H4 (cell line): ENCODE data around the gene RUNDC3A. TPM values are rescaled to one million over a fixed set of nuclear protein-coding genes. Genes with fewer than 3 reads are reported as not detected.
"Not testable (repeated sequence)": the region's sequence is repeated elsewhere in the genome, so short reads cannot be mapped to it uniquely, and the experiment has no call there.

ENCODE experiments used
- DNase-seq: peaks from one replicate; pipeline ENCODE4 v3.0.0-alpha.2; 2015; ENCODE audit warnings: low spot score
- total RNA-seq: library from RNA; depleted of rRNA; stranded (reverse); fragments of >200 nt; shearing (Covaris generic); gene quantifications from 2 replicates; pipeline ENCODE4 v1.2.3, GENCODE V29; 2014

RUNDC3A gene
- total RNA-seq, 1 experiment from 2014 or later: not detected

GRCh38 chr17:44343510-44344209 is 35.3 kb downstream of the RUNDC3A start:
- DNase-seq: no peak

DNA sequence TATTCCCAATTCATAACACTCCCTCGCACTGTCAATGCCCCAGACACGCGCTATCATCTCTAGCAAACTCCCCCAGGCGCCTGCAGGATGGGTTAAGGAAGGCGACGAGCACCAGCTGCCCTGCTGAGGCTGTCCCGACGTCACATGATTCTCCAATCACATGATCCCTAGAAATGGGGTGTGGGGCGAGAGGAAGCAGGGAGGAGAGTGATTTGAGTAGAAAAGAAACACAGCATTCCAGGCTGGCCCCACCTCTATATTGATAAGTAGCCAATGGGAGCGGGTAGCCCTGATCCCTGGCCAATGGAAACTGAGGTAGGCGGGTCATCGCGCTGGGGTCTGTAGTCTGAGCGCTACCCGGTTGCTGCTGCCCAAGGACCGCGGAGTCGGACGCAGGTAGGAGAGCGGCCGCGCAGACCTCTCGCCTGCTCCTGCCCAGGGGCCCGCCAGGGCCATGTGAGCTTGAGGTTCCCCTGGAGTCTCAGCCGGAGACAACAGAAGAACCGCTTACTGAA is 36.6 kb downstream of the RUNDC3A start, which contains the start of gene GRN:
Gene GRN (plus strand): TSS at position 364 of the 515 bp plus-strand sequence. CDS start 3,863 bp downstream, outside the sequence.
- peak; percentile 99 for DNase-seq

DNA sequence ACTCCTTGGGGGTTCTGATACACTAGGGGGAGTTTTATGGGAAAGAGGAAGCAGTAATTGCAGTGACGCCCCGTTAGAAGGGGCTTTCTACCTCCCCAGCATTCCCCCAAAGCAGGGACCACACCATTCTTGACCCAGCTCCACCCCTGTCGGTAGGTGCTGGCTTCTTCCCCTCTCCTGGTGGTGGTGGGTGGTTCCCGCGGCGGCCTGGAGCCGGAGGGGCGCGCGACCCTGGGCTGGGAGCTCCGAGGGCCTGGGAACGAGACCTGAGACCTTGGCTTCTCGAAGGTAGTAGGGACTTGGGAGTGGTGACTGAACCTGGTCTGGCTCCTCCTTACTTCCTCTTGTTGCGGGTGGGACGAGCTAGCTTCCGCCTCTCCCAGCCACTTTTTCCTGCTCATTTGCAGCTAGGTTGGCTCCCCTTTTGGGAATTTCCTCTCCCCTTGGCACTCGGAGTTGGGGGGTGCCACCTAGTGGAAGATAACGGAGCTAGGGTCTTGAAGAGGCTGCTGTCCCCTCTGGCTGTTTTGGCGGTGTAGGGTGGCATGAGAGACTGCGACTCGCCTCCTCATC is 37.1 kb downstream of the RUNDC3A start:
- DNase-seq: peak; percentile 57

- no peak for DNase-seq
Observed at GRCh38 chr17:44346064-44346844, 37.9 kb downstream of the RUNDC3A start.

DNA sequence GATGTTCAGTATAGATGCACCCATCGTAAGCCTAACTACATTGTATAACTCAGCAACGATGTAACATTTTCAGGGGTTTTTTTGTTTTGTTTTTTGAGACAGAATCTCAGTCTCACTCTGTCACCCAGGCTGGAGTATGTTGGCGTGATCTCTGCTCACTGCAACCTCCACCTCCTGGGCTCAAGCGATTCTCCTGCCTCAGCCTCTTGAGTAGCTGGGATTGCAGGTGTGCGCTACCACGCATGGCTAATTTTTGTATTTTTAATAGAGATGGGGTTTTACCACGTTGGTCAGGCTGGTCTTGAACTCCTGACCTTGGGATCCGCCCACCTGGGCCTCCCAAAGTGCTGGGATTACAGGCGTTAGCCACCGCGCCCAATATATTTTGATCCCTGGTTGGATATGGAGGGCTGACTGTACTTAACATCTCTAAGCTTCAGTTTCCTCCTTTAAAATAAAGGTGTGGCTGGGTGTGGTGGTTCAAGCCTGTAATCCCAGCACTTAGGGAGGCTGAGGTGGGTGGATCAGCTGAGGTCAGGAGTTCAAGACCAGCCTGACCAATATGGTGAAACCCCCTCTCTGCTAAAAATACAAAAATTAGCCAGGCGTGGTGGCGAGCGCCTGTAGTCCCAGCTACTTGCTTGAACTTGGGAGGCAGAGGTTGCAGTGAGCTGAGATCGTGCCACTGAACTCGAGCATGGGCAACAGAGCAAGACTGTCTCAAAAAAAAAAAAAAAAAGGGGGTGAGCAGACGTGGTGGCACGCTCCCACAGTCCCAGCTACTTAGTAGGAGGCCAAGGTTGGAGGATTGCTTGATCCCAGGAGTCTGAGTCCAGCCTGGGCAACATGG is 39.0 kb downstream of the RUNDC3A start:
- not testable (repeated sequence) for DNase-seq

DNA sequence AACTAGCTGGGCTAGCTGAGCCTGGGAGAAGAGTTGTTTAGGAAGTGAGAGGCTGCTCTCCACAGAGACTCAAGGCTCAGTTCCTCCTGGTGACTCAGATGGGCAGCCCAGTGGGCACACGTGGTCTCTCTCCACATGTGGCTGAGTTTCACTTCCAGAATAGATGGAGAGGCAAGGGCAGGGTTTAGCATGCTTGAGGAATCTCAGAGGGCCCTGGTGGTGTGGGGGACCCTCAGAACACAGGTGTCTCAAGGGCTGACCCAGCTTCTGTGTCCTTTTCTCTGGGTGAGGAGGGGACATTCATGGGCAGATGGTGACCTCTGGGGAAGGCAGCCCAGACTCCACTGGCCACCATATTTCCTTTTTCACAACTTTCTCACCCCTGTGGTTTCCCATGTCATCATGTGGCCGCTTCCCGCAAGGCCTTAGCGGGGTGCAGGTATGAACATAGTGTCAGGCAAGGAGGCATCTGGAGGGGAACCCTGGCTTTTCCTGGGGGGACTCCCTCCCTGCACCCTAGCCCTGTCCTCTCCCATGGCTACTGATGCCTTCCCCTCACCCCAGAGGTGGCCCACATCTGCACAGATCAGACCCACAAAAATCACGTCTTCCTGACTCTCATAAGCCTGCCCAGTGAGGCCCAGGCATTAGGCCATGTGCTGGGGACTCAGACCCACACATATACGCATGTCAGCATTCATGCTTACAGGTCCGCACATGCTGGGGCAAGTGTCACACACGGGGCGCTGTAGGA is 40.0 kb downstream of the RUNDC3A start:
- DNase-seq: no peak

- DNase-seq: no peak
Observed at GRCh38 chr17:44348988-44349364, 40.6 kb downstream of the RUNDC3A start.

GRCh38 chr17:44349553-44350070 is 41.2 kb downstream of the RUNDC3A start:
- DNase-seq: no peak

GRCh38 chr17:44350733-44351226 is 42.4 kb downstream of the RUNDC3A start:
- DNase-seq: peak; percentile 38

DNA sequence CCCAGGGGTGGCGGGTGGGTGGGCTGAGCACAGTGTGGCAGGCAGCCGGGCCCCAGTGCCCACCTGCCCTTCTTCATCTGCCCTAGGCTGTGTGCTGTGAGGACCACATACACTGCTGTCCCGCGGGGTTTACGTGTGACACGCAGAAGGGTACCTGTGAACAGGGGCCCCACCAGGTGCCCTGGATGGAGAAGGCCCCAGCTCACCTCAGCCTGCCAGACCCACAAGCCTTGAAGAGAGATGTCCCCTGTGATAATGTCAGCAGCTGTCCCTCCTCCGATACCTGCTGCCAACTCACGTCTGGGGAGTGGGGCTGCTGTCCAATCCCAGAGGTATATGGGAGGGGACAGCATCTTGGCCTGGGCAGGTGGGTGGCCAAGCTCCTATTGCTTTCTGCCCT is 43.1 kb downstream of the RUNDC3A start:
- DNase-seq: no peak

DNA sequence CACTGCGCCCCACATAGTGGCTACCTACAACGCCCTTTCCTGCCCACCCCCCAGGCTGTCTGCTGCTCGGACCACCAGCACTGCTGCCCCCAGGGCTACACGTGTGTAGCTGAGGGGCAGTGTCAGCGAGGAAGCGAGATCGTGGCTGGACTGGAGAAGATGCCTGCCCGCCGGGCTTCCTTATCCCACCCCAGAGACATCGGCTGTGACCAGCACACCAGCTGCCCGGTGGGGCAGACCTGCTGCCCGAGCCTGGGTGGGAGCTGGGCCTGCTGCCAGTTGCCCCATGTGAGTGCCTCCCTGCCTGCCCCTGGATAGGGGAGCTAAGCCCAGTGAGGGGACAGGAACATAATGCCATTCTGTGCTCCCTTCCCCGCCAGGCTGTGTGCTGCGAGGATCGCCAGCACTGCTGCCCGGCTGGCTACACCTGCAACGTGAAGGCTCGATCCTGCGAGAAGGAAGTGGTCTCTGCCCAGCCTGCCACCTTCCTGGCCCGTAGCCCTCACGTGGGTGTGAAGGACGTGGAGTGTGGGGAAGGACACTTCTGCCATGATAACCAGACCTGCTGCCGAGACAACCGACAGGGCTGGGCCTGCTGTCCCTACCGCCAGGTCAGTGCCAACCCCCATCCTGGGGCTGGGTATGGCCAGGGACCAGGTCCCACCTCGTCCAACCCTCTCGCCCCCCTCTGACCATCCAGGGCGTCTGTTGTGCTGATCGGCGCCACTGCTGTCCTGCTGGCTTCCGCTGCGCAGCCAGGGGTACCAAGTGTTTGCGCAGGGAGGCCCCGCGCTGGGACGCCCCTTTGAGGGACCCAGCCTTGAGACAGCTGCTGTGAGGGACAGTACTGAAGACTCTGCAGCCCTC is 43.8 kb downstream of the RUNDC3A start:
- DNase-seq: no peak

GRCh38 chr17:44352828-44353671 is 44.6 kb downstream of the RUNDC3A start:
- no peak for DNase-seq

- DNase-seq: no peak
Observed at GRCh38 chr17:44353672-44354331, 45.4 kb downstream of the RUNDC3A start.

GRCh38 chr17:44354582-44355561 is 46.5 kb downstream of the RUNDC3A start:
- DNase-seq: no peak

- DNase-seq: no peak
Observed at GRCh38 chr17:44355642-44356099, 47.3 kb downstream of the RUNDC3A start.

DNA sequence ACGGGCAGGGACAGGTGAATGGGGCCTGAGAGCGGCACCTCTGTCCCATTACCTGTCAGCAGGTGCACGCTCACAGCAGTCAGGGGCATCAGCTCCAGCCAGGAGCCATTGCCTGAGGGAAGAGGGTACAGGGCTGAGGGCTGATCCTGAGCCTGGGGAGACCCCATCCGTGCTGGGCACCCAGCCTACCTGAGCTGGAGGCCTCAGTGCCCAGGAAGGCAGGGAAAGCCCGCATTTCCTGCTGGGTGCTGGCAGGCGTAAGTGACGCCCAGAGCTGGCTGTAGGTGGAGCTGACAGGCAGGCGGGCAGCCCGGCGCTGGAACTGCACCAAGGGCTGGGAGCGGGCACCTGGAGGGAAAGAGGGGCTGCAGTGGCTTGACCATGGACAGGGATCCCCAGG is 47.8 kb downstream of the RUNDC3A start:
- no peak for DNase-seq

DNA sequence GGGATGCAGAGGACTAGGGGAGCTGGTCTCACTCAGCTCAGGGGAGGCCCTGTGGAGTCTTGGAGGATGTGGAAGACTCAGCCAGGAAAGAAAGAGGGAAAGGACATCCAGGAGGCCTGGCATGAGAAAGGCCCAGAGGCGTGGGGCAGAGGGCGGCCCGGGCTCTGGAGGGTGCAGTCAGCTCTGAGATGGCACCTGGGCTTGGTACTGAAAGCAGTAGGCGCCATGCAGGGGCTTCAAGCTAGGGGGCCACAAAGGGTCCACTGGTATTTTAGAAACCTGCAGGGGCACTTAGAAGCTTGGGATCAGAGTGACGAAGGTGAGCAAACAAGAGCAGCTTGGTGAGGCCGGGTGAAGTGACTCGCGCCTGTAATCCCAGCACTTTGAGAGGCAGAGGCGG is 49.7 kb downstream of the RUNDC3A start:
- DNase-seq: no peak
